NCI-H82 treated with DMSO at 0.1 percent for 48 hours (cell line): ENCODE measurements around the gene EFCAB12.
A peak's percentile ranks its signal among the peaks of the same experiment; 100 is the strongest.

Experiments
- DNase-seq: peaks from one replicate; lab custom pipeline; 2025; ENCODE audit not compliant: unreplicated experiment; lab: John Stamatoyannopoulos, UW

The EFCAB12 gene

GRCh38 chr3:129446926-129447325, 18.5 kb upstream of the EFCAB12 start:
- DNase-seq, result no peak

GRCh38 chr3:129445471-129445870, 17.0 kb upstream of the EFCAB12 start:
- no peak for DNase-seq

- no peak for DNase-seq
These were observed 14.5 kb upstream of the EFCAB12 start for GRCh38 chr3:129442947-129443346.

- DNase-seq, result no peak
These were observed 14.1 kb upstream of the EFCAB12 start for GRCh38 chr3:129442486-129442885.

GRCh38 chr3:129441782-129442181, 13.3 kb upstream of the EFCAB12 start:
- no peak for DNase-seq

- DNase-seq, result no peak
These were observed 12.8 kb upstream of the EFCAB12 start for GRCh38 chr3:129441215-129441614.

- no peak for DNase-seq
These were observed 12.3 kb upstream of the EFCAB12 start for GRCh38 chr3:129440618-129441190.

- DNase-seq, result peak; percentile 99
These were observed 11.6 kb upstream of the EFCAB12 start, which contains the start of the genes IFT122 and MBD4 for GRCh38 chr3:129439817-129440617. IFT122 (plus strand) TSS chr3:129440224; CDS start chr3:129440331, 107 bp downstream. MBD4 (minus strand) TSS chr3:129439948; CDS start chr3:129439833, 115 bp downstream.

- DNase-seq, result no peak
These were observed 10.9 kb upstream of the EFCAB12 start for GRCh38 chr3:129439226-129439816.

GRCh38 chr3:129435367-129435766, 6.9 kb upstream of the EFCAB12 start:
- DNase-seq, result no peak

- no peak for DNase-seq
These were observed 5.7 kb upstream of the EFCAB12 start for GRCh38 chr3:129434140-129434539.

GRCh38 chr3:129433565-129433964, 5.1 kb upstream of the EFCAB12 start:
- no peak for DNase-seq

GRCh38 chr3:129432671-129433070, 4.2 kb upstream of the EFCAB12 start:
- no peak for DNase-seq

GRCh38 chr3:129432036-129432435, 3.6 kb upstream of the EFCAB12 start:
- DNase-seq, result no peak

GRCh38 chr3:129429602-129430001, 1.2 kb upstream of the EFCAB12 start:
- DNase-seq, result no peak

- DNase-seq, result no peak
These were observed 630 bp upstream of the EFCAB12 start for GRCh38 chr3:129429080-129429451.

- DNase-seq, result no peak
These were observed 445 bp downstream of the EFCAB12 start for GRCh38 chr3:129428007-129428375.

- no peak for DNase-seq
These were observed 2.8 kb downstream of the EFCAB12 start for GRCh38 chr3:129425619-129426018.

GRCh38 chr3:129425213-129425612, 3.2 kb downstream of the EFCAB12 start:
- no peak for DNase-seq

GRCh38 chr3:129424185-129424841, 4.1 kb downstream of the EFCAB12 start:
- DNase-seq, result peak; percentile 78

- DNase-seq, result no peak
These were observed 5.5 kb downstream of the EFCAB12 start for GRCh38 chr3:129422897-129423296.
